HG03521 (cell line): ENCODE measurements around the gene CDC45.
"Not testable (repeated sequence)": the region's sequence is repeated elsewhere in the genome, so short reads cannot be mapped to it uniquely, and the experiment has no call there.

Experiments used
- ATAC-seq: cut with Tn5 transposase; IDR thresholded peaks from one replicate; pipeline ENCODE4 v1.9.1; 2021; ENCODE audit warnings: mild to moderate bottlenecking, moderate library complexity; ENCODE audit not compliant: unreplicated experiment

Gene CDC45

DNA sequence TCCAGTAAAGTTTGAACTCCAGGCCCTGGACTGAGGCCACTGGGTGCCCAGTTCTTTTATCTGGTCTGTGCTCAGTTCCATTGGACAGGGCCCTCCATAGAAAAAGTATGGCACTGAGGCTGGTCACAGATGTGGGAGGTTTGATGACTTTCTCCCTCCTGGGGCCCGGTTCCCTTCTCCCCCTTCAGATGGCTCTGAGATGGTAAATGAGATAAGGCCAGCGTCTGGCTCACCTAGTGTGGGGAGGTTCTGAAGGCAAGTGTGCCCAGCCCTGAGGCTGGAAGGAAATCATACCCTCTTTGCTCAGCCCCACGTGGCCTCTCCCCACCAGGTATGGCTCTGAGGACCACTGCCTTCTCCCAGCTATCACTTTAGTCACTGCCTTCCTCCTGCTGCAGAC lies 45.9 kb downstream of the CDC45 start:
- no peak for ATAC-seq

DNA sequence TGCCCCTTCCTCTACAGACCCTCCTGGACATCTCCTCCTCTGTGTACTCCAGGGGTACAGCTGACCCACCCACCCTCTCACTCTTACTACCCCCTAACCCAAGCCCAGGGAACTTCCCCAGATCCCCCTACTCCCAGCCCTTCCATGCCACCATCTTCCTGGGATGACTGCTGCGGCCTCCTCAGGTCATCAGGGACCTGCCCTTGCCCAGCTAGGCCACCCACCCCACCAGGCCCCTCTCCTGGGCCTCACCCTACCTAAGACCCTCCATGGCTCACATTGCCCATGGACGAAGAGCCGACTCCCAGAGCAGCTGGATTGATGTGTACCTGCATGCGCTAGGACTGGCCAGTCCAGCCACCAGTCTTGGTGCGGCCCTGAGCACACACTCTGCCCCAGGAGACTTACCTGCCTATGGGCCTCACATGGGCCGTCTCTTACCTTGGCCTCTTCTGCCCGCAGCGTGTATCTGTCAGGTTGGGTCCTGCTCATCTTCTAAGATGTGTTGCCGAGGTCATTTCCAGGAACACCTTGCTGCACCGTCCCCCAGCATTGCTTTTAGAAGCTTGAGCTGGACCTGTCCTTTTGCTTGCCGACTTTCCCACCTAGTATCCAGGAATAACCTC lies 46.5 kb downstream of the CDC45 start:
- no peak for ATAC-seq

DNA sequence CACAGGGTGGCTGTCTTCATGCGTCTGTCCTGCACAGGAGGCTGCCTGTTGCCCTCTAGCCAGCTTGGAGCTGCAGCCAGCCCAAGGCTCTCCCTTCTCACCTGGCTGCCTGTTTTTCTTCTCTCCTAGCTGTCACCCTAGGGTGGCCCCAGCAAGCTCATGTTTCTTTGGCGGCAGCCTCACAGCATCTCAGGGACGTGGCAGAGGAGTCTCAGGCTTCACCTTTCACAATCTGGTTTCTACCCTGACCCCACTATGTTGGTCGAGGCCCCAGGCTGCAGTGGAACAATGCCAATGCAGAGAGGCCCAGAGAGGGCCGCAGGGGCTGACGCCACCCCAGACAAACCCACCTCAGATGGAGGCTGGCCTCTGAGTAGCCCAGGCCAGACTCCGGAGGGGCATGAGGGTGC lies 47.0 kb downstream of the CDC45 start:
- ATAC-seq: no peak

- ATAC-seq: no peak
Observed at GRCh38 chr22:19527321-19527721, 47.6 kb downstream of the CDC45 start.

- ATAC-seq: no peak
Observed at GRCh38 chr22:19527861-19528417, 48.2 kb downstream of the CDC45 start.

DNA sequence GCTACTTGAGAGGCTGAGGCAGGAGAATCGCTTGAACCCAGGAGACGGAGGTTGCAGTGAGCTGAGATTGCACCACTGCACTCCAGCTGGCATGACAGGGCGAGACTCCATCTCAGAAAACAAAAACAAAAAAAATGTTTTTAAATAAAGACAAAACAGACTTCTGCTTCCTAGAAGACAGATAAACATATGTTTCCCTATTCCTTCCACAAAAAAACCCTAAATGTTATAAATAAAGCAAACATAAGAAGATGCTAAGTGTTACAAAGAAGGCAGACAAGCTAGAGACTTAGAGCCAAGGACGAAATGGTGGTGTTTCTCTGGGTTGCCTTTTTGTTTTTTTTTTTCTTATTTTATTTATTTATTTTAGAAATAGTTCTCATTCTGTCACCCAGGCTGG lies 50.1 kb downstream of the CDC45 start:
- ATAC-seq: no peak

DNA sequence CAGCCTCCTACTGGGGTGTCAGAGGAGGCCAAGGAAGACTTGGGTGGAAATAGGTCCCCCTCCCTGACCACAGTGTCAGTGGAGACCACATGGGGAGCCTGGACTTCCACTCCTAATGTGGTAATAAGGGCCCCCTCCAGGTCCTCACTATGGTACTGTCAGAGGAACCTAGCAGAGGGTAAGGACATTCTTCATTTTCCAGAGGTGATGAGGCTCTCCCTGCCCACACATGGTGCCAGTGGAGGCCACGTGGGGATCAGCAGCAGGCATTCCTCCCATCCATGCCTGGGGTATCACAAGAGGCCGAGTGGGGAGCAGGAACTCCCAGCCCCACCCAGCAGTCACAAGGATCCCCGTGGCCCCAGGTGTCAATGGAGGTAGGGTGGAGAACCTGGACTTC lies 51.0 kb downstream of the CDC45 start:
- ATAC-seq: no peak

GRCh38 chr22:19531327-19531726 lies 51.6 kb downstream of the CDC45 start:
- ATAC-seq: not testable (repeated sequence)

- ATAC-seq: no peak
Observed at GRCh38 chr22:19533049-19533626, 53.4 kb downstream of the CDC45 start.

GRCh38 chr22:19533857-19534256 lies 54.1 kb downstream of the CDC45 start:
- ATAC-seq: no peak

DNA sequence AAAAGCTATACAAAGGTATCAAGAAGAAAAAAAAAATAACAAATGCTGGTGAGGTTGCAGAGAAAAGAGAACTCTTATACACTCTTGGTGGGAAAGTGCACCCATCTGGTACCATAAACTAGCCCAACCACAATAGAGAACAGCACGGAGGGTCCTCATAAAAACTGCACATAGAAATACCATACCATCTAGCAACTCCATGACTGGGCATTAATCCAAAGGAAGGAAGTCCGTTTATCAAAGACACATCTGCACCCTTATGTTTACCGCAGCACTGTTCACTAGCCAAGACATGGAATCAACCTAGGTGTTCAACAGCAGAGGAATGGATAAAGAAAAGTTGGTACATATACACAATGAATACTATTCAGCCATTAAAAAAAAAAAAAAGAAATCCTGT lies 55.3 kb downstream of the CDC45 start:
- ATAC-seq: no peak

DNA sequence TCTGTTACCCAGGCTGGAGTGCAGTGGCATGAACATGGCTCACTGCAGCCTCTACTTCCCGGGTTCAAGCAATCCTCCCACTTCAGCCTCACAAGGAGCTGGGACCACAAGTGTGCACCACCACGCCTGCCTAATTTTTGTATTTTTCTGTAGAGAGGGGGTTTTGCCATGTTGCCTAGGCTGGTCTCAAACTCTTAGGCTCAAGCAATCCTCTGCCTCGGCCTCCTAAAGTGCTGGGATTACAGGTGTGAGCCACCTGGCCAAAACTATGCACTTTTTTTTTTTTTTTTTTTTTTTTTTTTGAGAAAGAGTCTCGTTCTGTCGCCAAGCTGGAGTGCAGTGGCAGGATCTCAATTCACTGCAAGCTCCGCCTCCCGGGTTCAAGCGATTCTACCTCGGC lies 56.8 kb downstream of the CDC45 start:
- no peak for ATAC-seq

- no peak for ATAC-seq
Observed at GRCh38 chr22:19537941-19538488, 58.3 kb downstream of the CDC45 start.

DNA sequence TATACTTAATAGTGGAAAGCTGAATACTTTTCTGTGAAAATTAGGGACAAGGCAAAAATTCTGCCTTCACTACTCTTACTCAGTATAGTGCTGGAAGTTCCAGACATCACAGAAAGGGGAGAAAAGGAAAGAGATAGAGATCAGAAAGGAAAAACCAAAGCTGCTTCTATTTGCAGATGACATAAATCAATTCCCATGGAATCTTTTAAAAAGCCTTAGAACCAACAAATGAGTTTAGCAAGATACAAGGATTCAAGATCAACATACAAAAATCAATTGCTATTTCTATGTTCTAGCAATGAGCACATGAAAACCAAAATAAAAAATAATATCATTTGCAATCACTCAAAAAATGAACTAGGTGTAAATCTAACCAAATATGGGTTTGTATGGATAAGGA lies 60.7 kb downstream of the CDC45 start:
- ATAC-seq: no peak

- no peak for ATAC-seq
Observed at GRCh38 chr22:19543970-19544708, 64.4 kb downstream of the CDC45 start.

DNA sequence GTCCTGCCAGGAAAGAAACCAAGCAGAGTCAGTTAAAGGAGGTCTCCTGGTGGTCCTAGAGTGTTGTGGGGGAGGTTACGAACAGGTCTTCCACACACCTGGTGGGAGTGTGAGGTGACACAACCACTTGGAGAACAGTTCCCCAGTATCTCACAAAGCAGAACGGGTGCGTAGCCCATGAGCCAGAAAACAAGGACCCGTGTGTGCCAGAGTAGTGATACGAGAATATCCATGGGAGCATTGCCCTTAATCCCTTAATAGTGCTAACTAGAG lies 66.2 kb downstream of the CDC45 start:
- ATAC-seq: no peak

- no peak for ATAC-seq
Observed at GRCh38 chr22:19546680-19547079, 67.0 kb downstream of the CDC45 start.

DNA sequence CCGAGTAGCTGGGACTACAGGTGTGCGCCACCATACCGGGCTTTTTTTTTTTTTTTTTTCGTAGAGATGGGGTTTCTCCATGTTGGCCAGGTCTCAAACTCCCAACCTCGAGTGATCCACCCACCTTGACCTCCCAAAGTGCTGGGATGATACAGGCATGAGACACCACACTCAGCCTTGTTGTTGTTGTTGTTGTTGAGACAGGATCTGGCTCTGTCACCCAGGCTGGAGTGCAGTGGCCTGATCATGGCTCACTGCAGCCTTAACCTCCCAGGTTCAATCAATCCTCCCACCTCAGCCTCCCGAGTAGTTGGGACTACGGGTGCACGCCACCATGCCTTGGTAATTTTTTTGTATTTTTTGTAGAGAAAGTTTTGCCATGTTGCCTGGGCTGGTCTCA lies 67.9 kb downstream of the CDC45 start:
- no peak for ATAC-seq

- not testable (repeated sequence) for ATAC-seq
Observed at GRCh38 chr22:19548427-19548826, 68.7 kb downstream of the CDC45 start.

- no peak for ATAC-seq
Observed at GRCh38 chr22:19548964-19549363, 69.2 kb downstream of the CDC45 start.

DNA sequence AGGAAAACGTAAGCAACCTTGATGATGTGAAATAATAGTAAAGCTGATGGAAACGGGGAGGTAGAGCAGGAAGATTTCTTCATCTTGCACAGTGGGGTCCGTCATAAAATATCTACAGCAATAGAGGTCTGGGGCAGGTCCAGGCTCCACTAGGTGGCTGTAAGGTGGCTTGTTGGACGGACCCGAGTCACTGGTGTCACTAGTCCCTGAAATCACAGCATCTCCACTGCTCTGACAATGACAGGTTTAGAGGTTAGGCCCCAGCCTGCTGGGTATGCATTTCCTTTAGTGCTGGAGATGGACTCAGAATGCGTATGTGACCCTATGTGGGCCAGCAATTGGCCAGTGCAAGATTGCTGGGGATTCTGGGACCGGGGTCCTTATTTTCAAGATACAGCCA lies 69.7 kb downstream of the CDC45 start:
- no peak for ATAC-seq

DNA sequence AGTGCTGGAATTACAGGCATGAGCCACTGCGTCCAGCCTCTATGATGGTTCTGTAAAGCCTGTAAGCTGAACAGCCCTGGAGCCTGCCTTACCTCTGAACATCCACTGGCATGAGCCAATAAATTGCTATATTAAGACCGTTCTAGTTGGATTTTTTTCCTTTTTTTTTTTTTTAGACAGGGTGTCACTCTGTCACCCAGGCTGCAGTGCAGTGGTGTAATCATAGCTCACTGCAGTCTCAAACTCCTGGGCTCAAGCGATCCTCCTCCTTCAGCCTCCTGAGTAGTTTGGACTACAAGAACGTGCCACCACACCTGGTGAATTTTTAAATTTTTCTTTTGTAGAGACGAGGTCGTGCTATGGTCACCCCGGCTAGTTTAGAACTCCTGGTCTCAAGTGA lies 70.7 kb downstream of the CDC45 start:
- no peak for ATAC-seq
